Progenitor cell of endocrine pancreas (in vitro differentiated cells): ENCODE results near the gene HGFAC. TPM values are rescaled to one million over a fixed set of nuclear protein-coding genes. Genes with fewer than 3 reads are reported as not detected.

Experiments used
- DNase-seq: peaks from one replicate; pipeline ENCODE4 v3.0.0; 2021; ENCODE audit warnings: low spot score; ENCODE audit not compliant: unreplicated experiment
- H3K27ac Mint-ChIP-seq: 2 replicates; pipeline ENCODE4 v1.8.0; 2021; ENCODE audit warnings: mild to moderate bottlenecking, moderate library complexity, mixed read lengths
- H3K27me3 Mint-ChIP-seq: 2 replicates; pipeline ENCODE4 v1.8.0; 2021; ENCODE audit warnings: mixed read lengths
- H3K36me3 Mint-ChIP-seq: 2 replicates; pipeline ENCODE4 v1.8.0; 2022; ENCODE audit warnings: mixed read lengths; ENCODE audit not compliant: insufficient read depth
- H3K4me1 Mint-ChIP-seq: 2 replicates; pipeline ENCODE4 v1.8.0; 2021; ENCODE audit warnings: low read depth, mixed read lengths
- H3K4me3 Mint-ChIP-seq: 2 replicates; pipeline ENCODE4 v1.8.0; 2021; ENCODE audit warnings: low read depth, mild to moderate bottlenecking, moderate library complexity, mixed read lengths
- H3K9me3 Mint-ChIP-seq: 2 replicates; pipeline ENCODE4 v1.8.0; 2021; ENCODE audit warnings: low read depth, mixed read lengths
- CTCF ChIP-seq: fragments of 200-600 bp; sonication (generic); IDR thresholded peaks from one replicate; pipeline ENCODE4 v1.5.0; 2021; ENCODE audit warnings: antibody characterized with exemption, mild to moderate bottlenecking; ENCODE audit not compliant: unreplicated experiment
- total RNA-seq: library from RNA; stranded (reverse); gene quantifications from 2 replicates; pipeline ENCODE4 v1.2.1, GENCODE V29; 2021

HGFAC gene
- total RNA-seq, 1 donor from 2014 or later = 7.5 TPM

GRCh38 chr4:3468154-3468553 is 26.4 kb downstream of the HGFAC start:
- H3K4me1 Mint-ChIP-seq = no peaks in the 10 kb centered on the region
- no peak overlapping the region for H3K4me3 Mint-ChIP-seq
- H3K9me3 Mint-ChIP-seq = no peaks in the 10 kb centered on the region
- H3K36me3 Mint-ChIP-seq = no peaks in the 10 kb centered on the region
- DNase-seq = no peak
- no peak for TF ChIP-seq CTCF
- H3K27me3 Mint-ChIP-seq = peaks cover 41% of the 10 kb centered on the region
- H3K27ac Mint-ChIP-seq = no peak overlapping the region

GRCh38 chr4:3468804-3469203 is 27.0 kb downstream of the HGFAC start:
- Mint-ChIP-seq H3K4me1 (no peaks in the 10 kb centered on the region), H3K27me3 (peaks cover 41% of the 10 kb centered on the region), H3K27ac (no peak overlapping the region), H3K4me3 (no peak overlapping the region), H3K9me3 (no peaks in the 10 kb centered on the region), H3K36me3 (no peaks in the 10 kb centered on the region)
- DNase-seq = no peak
- TF ChIP-seq CTCF = no peak

DNA sequence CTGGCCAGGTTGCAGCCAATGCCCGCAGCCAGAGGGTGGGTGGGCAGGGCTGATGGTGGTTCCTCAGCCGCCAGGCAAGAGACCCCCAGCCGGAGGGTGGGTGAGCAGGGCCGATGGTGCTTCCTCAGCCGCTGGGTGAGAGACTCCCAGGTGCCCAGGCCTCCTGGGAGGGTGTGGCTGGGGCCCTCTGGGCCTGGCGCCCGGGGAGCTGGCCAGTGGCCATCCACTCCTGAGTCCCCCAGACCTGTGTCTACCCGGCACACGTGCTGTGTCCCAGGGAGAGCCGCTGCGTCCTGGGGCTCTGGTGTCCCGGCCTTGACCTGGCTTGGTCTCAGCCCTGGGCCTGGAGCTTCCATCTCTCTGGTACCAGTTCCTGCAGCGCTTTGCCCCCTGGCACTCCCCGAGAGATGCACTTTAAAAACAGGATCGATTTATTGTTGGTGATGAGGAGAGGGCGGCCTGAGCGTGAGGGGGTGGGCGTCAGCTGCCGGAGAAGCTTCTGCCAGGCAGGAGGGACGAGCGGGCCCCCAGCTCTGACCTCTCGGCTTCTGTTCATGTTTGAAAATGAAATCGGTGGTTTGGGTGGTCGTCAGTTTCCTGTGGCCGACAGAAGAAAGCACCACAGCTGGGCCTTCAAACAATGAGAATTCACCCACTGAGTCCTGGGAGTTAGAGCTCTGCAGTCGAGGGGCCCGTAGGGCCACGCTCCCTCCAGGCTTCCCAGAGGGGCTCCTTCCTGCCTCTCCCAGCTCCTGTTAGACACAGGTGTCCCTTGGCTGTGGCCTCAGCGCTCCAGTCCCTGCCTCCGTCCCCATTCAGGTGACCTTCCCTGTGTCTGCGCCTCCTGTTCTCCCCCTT is 27.8 kb downstream of the HGFAC start:
- no peaks in the 10 kb centered on the region for H3K9me3 Mint-ChIP-seq
- no peak for DNase-seq
- no peak for TF ChIP-seq CTCF
- H3K4me1 Mint-ChIP-seq = no peaks in the 10 kb centered on the region
- no peaks in the 10 kb centered on the region for H3K36me3 Mint-ChIP-seq
- H3K4me3 Mint-ChIP-seq = no peak overlapping the region
- H3K27me3 Mint-ChIP-seq = peaks cover 37% of the 10 kb centered on the region
- no peak overlapping the region for H3K27ac Mint-ChIP-seq

GRCh38 chr4:3470244-3471097 is 28.7 kb downstream of the HGFAC start:
- H3K27ac Mint-ChIP-seq = no peak overlapping the region

More at GRCh38 chr4:3470244-3471097, 28.7 kb downstream of the HGFAC start:
- DNase-seq = no peak
- no peak for TF ChIP-seq CTCF
- no peak overlapping the region for H3K4me3 Mint-ChIP-seq
- no peaks in the 10 kb centered on the region for H3K9me3 Mint-ChIP-seq
- peaks cover 34% of the 10 kb centered on the region for H3K27me3 Mint-ChIP-seq
- no peaks in the 10 kb centered on the region for H3K4me1 Mint-ChIP-seq
- no peaks in the 10 kb centered on the region for H3K36me3 Mint-ChIP-seq
